Measurements from ENCODE around the gene AGAP1.

- TF ChIP-seq CTCF (IDR thresholded peaks at IDR 0.05; ENCODE audit: insufficient read depth, low read depth, low read length) (no peak), EZH2 (IDR thresholded peaks at IDR 0.05; ENCODE audit: insufficient read depth, low read length) (no peak)
These were observed 61.1 kb downstream of the AGAP1 start for GRCh38 chr2:235554936-235555335.
